ENCODE results near the gene IGSF10.

GRCh38 chr3:151412989-151413388 is 47.9 kb downstream of the IGSF10 start:
- no peak for TF ChIP-seq DR1 (CRISPR knock-in tag; IDR thresholded peaks at IDR 0.05)
- no peak for TF ChIP-seq CAMTA2 (CRISPR knock-in tag; IDR thresholded peaks at IDR 0.05; ENCODE audit: borderline replicate concordance)

Measured in HepG2 (cell line).